GM21390 (cell line): ENCODE results near the gene APOBEC4.
A peak's percentile ranks its signal among the peaks of the same experiment; 100 is the strongest.
"Not testable (repeated sequence)": the region's sequence is repeated elsewhere in the genome, so short reads cannot be mapped to it uniquely, and the experiment has no call there.

ENCODE experiments used
- ATAC-seq: cut with Tn5 transposase; IDR thresholded peaks from one replicate; pipeline ENCODE4 v1.9.1; 2021; ENCODE audit not compliant: unreplicated experiment

APOBEC4 gene, protein sequence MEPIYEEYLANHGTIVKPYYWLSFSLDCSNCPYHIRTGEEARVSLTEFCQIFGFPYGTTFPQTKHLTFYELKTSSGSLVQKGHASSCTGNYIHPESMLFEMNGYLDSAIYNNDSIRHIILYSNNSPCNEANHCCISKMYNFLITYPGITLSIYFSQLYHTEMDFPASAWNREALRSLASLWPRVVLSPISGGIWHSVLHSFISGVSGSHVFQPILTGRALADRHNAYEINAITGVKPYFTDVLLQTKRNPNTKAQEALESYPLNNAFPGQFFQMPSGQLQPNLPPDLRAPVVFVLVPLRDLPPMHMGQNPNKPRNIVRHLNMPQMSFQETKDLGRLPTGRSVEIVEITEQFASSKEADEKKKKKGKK

DNA sequence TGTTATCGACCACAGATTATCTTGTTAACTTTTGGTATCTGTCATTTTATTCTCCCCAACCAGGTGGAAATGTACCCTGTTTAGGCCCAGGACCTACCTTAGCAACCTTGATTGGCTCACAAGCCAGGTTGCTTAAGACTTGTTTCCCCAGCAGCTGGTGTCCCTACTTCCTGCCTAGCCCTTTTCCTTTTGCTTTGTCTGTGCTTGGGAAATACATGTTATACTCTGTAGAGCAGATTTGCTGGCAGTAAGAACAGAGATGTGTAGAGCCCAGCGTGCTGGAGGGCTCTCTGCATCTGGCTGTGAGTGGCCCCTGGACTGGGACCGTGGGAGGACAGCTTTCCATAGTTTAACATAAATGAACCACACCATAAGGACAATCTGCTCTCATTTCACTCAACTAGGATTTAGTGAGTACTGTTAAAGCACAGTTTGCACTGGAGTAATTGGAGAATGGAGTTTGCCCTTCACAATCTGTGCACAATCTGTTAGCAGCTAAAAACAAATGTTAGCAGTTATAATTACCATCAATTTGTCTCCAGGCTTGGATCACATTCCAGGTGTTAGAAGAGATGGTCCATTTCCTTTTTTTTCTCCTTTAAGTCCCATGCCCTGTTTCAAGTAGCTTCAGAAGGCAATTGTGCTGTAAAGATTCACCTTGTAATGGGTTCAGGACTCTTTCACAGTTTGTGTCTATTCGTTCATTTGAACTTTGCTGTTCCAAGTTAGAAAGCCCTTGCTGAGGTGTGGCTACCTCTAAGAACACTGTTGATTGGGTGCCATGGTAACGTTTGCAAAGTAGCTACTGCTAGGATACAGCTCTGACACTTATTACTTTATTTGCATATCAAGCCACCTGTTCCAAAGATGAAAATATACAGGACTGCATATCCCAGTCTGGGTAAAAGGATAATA, at the start of gene APOBEC4:
Gene APOBEC4 (minus strand): TSS at position 770 of the 915 bp plus-strand sequence. CDS start 4,535 bp downstream, outside the sequence.
- ATAC-seq, result no peak

DNA sequence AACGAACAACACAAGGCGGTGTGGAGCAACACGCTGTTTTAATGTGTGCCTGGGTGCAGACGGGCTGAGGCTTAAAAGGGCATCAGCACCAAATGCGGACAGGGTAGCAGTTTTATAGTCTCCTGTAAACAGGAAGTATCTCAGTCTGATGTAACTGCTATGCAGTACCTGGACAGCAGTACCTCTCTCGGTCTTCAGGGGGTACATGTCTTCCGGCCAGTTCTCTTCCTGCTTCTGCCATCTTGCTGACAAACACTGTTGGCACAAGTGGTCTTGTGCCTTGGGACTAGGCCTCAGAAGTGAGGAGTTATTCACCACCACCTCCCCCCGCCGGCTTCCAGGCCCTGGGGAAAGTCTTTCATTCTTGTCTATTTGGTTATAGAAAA, 49.7 kb upstream of the APOBEC4 start:
- no peak for ATAC-seq

DNA sequence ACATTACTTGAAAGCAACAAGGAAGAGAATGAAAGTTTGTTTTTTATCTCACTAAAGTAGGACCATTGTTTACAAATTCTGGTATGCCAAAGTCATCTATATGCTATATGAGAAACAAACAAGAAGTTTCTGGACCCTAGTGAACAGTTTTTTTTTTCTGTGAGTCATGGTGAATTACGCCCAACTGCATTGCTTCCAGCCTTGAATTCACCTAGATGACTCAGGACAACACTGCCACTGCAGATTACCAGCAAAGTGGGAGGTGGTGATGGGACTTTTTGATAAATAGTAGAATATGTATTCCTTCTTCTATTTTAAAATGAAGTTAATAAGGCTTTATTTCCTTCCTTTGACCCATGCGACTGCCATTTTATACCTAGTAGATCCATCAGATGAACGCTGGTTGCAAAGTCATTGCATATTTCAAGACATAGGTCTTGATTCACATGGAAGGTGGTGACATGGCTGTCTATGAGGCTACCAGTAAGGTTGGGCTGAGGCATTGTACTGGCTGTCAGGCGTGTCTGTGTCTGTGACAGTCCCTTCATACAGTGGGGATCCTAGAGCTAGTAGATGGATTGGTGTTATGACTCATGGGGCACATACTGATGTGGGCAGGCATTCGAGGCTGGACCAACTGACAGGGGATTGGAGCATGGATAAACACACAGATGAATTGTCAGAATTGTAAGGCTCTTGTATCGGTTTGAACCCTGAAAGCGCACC, 49.1 kb upstream of the APOBEC4 start:
- ATAC-seq, result no peak

DNA sequence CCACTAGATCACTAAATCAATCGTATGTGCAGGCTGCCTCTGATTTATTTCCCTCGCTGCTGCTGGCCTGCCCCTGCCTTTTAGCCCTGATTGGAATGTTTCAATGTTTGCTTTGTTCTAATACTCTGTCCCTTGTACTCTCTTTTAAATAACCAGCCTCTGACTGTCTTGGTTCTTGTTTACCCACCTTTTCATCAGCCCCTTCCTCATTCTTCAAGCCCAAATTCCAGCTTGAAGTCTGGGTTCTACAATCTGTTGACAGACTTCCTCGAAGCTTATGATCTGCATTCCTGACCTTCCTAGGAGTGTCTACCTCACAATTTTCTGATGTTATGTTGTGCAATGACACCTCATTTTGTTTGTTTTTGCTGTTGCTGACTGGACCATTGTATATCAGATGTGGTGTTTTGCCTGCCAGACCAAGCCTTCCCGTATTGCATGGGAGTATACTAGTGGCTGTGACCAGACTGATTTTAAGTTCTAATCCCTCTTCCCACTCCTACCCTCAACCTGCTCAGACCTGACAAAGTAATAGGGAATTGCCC, 46.6 kb upstream of the APOBEC4 start:
- no peak for ATAC-seq

DNA sequence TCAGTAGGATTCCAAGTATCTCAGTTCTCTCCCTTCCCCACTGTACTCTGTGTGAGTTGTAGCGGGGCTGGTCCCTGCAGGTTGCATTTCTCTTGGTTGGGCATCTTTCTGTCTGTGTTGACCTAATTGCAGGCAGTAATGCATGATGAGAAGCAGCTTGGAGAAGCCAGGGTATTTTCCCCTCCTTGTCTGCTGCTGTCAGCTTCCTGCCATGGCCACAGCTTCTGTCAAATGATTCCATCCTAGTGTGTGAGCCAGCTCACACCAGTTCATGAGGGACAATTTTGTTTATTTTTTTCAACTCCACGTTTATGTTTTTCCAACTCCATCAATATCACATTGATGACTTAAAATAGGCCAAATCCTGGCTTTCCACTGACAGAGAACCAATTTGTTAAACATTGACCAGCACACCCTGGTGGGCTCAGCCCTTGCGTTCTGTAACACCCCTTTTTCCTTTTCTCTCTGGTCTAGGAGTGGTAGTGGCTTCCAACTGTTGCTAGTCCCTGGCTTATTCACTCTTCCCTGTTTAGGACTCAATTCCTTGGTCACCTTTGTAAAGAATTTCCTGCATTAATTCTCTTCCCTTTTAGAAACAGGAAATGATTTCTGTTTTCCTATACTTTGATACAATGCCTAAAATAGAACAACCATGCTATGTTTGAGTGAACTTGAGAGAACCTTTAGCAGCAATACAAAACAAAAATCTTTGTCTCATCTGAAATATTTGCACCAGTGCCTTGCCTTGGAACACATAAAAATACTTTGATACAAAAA, 44.9 kb upstream of the APOBEC4 start:
- ATAC-seq, result no peak

DNA sequence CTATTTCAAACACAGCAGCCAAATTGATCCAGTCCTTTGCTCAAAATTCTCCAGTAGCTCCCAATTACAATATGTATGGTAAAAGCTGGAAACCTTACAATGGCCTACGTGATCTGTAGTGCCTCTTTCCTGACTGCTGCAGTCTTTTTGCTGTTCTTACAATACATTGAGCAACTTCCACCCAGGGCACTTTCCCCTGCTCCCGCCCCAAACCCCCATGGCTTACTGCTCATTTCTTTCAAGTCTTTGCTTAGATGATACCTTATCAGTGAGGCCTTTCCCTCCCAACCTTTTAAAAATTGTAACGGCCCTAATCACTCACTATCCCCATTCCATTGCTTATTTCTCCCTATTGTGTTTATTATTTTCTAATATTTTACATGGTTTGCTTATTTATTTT, 43.9 kb upstream of the APOBEC4 start:
- ATAC-seq, result no peak

DNA sequence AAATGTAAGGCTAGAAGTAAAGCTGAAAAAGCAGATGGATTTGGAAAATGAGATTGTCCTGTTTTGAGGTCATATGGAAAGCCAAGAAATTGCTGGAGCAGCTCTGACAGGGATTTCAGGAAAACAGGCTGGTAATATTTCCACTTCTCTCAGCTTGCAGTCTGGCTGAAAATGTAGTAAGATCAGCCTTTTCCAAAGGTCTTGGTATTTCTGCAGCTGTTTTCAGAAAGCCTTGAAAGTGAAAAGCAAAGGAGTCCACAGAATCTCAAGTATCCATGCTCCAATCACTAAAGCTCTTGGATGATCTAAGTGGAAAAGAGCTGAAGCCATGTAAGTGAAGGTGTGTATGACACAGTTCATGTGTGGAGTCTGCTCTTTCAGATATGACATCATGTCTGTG, 41.6 kb upstream of the APOBEC4 start:
- no peak for ATAC-seq

DNA sequence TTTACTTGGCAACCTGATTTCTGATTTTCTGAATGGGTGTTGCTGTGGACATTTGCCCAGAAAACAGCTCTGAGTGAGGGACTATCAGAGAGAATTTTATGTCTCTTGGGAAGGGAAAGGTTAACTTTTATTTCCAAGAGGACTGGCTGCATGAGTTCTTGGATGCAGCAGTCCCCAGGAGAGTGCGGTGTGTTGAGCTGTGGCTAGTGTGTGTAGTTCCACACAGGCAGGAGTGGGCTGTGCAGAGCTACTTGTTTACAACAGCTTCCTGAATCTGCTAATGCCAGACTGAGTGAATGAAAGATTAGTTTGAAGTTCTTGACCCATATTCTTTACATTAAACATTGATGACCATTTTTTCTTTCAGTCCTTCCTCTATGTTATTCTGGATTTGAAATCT, 41.0 kb upstream of the APOBEC4 start:
- ATAC-seq, result no peak

DNA sequence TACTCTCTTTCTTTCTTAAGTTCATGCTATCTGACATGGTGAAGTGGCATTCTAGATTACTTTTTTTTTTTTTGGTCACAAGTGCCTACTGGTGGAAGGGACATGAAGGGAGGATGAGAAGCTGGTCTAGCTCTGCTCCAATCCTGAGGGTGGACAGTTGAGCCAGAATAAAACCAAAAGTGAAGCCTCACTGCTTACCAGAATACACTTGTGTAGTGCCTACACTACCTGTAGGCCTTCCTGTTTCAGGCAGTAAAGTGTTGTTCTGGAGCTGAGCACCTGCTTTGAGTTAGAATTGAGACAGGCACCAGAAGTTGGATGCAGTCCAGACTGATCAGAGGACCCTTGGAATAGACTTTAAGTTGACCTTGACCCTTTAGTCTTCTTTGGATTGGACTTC, 40.4 kb upstream of the APOBEC4 start:
- ATAC-seq, result peak; percentile 54

DNA sequence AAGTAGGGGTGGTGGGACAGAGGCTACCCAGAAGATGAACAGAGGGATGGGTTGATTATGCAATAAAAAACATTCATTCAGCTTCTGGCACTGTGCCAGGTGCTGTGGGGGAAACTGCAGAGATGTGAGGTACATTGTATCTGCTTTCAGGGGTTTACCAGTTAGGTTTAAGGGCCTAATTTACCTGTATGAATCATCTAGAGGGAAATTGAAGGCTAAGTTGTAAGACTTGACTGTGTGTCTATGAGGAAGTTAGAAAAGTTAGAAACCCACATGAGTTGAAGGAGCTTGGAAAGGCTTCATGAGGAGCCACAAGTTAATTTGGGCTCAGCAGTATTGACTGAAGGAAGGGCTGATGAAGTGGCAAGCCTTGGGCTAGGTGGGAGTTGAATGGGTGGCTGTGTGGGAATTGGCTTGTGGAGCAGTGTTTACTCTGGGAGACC, 36.7 kb upstream of the APOBEC4 start:
- peak; percentile 81 for ATAC-seq

DNA sequence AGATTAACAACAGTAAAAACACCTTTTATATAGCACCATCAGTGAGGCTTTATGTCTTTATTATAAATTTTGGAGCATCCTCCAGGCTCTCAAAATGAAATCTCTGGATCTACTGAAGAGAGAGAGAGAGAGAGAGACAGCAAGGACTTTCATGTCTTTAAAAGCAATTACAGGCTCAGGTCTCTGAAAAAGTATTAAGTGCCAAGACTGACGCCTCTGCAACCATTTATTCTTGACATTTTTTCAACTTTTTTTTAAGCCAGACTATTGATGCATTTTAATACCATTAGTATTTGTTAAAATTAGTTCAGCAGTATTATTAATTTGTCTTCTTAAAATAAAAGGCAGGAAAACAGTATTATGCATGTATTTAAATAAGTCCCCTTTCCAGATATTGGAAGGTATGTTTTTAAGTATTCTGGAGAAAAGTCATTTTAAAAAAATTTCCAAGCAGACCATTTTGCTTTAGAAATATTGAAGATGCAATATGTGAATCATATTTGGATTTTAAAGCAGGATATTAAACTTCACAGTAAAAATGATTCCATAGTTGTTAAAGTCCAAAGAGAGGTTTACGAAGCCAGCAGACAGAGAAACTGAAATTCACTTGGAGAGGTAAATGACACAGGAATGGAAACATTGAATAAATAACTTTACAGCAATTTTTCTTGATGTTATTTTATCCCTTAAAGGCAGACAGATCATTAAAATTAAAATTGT, 35.4 kb upstream of the APOBEC4 start:
- no peak for ATAC-seq

DNA sequence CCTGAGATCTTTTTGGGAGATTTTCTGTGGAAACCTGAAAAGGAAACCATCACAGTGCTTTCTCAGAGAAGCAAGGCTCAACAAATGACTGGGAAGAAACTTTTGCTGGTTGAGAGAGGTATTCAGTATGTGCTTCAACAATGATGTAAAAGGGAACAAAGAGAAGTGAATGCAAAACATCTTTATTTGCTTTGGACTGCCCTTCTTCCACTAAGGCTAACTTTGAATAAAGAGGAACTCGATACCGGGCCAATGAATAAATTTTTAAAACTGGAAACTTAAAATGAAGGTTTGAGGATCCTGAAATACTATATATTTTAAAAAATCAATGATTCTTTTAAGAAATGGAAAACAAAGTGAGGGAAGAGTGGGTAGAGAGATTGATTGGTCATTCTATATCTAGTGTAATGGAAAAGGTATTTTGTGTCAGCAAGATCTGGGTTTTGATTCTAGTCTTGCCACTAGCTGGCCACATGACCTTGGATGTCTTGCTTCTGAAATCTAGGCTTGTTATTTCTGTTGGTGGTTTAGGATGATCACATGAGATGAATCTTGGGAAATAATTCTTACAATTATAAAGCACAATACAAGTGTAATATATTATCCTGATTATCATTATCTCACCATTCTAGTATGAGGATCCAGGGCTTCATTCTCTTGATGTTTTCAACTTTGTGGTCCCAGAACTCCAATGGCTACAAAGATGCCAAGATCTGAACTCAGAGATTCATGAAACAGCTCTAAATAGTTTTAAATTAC, 34.6 kb upstream of the APOBEC4 start:
- no peak for ATAC-seq

DNA sequence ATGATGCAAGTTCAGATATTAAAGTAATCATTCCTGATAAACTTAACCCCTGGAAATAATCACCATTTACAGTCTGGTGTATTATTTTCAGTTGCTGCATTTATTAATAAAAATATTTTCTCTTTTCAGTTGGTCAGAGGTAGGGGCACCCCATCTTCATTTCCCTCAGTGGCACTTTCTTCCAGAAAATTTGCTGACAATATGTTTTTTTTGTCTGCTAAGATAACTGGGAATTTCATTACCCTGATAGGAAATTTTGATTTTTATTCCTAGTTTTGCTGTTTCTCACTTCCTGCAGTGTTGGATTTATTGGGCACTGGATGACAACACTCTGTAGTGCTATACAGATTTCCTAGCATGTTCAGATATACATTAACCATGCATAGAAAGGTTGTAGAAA, 33.1 kb upstream of the APOBEC4 start:
- ATAC-seq, result no peak

DNA sequence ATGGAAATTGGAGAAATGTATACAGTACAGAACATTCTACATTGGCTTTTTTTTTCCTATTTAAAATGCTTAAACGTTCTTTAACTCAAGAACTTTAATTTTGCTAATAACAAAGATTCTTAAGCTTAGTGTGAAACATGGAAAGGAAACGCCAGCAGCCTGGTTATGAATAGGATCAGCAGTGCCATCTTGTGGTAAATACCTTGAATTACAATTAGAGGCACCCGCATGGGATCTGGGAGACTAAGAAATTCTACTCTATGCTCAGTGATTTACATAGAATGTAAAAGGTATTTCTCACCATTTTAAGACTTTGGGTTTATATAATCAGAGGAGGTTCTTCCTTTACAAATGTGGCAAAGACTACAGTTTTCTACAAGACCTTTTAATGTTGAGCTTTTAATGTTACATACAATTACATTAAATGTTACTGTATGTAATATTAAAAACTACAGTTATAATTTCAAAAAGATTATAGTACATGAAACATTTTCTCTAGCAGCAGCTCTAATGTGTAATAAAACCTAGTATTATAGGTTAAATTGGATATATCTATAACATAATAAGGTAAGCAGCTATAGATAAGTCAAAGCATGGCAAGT, 32.1 kb upstream of the APOBEC4 start:
- peak; percentile 64 for ATAC-seq

DNA sequence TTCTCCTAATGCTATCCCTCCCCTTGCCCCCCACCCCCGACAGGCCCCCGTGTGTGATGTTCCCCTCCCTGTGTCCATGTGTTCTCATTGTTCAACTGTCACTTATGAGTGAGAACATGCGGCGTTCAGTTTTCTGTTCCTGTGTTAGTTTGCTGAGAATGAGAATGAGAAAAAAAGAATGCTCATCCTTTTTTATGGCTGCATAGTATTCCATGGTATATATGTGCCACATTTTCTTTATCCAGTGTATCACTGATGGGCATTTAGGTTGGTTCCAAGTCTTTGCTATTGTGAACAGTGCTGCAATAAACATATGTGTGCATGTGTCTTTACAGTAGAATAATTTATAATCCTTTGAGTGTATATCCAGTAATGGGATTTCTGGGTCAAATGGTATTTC, 26.2 kb upstream of the APOBEC4 start:
- ATAC-seq, result not testable (repeated sequence)

DNA sequence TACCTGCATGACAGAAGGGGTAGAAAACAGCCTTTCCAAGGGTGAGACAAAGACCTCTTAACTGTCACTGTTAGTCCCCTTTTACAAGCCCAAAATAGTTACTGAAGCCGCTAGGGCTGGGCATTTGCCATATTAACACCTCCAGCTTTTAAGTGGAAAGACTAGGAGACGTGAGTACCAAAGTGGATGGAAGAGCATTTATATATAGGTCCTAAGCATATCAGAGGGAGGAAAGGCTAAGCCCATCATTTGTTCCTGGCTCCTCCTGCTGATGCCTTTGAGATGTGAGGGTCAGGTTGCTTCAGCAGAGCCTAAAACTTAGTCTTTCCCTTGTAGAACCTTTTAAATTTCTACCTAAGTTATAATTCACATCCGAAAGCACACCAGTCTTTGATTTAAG, 25.7 kb upstream of the APOBEC4 start:
- ATAC-seq, result no peak

DNA sequence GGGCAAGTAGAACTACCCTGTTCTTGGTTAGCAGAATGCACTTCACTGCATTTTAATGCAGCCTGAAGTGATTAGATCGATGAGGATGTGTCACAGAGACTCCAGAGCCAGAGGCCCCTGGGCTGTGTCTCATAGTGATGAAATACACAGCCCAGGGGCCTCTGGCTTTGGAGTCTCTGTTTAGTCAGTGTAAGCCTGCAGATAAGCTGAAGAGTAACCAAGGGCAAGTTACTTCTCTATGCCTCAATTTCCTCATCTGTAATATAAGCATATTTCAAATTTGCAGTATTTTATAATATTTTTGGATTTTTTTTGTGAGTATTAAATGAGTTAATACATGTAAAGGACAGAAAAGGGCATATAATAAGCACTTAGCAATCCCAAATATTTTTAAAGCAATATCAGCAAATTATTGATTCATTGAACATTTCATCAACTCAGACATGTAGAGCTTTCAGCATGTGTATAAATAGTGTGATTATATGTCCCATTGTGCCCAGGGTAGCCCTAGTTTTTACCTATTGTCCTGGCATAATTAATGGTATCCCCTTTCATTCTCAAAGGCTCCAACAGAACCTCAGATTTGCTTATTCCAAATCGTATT, 23.6 kb upstream of the APOBEC4 start:
- no peak for ATAC-seq
